Activated naive CD8-positive, alpha-beta T cell (primary cell): ENCODE data around the gene CLDN6.

Experiments used
- H3K27ac Mint-ChIP-seq: one replicate; pipeline ENCODE4 v1.8.0; 2021; ENCODE audit warnings: mixed read lengths
- H3K27me3 Mint-ChIP-seq: one replicate; pipeline ENCODE4 v1.8.0; 2021; ENCODE audit warnings: mixed read lengths
- H3K36me3 Mint-ChIP-seq: one replicate; pipeline ENCODE4 v1.8.0; 2021; ENCODE audit warnings: mixed read lengths
- H3K4me1 Mint-ChIP-seq: one replicate; pipeline ENCODE4 v1.8.0; 2021; ENCODE audit warnings: low read depth, mixed read lengths
- H3K4me3 Mint-ChIP-seq: one replicate; pipeline ENCODE4 v1.8.0; 2021; ENCODE audit warnings: mild to moderate bottlenecking, mixed read lengths
- H3K9me3 Mint-ChIP-seq: one replicate; pipeline ENCODE4 v1.8.0; 2021; ENCODE audit warnings: low read depth, mixed read lengths

Gene CLDN6

GRCh38 chr16:3042376-3042775 lies 24.4 kb upstream of the CLDN6 start:
- Mint-ChIP-seq H3K36me3 (no peaks in the 10 kb centered on the region), H3K27me3 (peaks cover 21% of the 10 kb centered on the region), H3K9me3 (no peaks in the 10 kb centered on the region), H3K4me3 (no peak overlapping the region), H3K27ac (no peak overlapping the region), H3K4me1 (peaks cover 12% of the 10 kb centered on the region)

- no peaks in the 10 kb centered on the region for H3K9me3 Mint-ChIP-seq
- H3K27me3 Mint-ChIP-seq: peaks cover 27% of the 10 kb centered on the region
- H3K36me3 Mint-ChIP-seq: no peaks in the 10 kb centered on the region
- no peak overlapping the region for H3K27ac Mint-ChIP-seq
- peaks cover 7% of the 10 kb centered on the region for H3K4me1 Mint-ChIP-seq
- H3K4me3 Mint-ChIP-seq: no peak overlapping the region
Observed at GRCh38 chr16:3038896-3039295, 20.9 kb upstream of the CLDN6 start.

- Mint-ChIP-seq H3K27me3 (peaks cover 29% of the 10 kb centered on the region), H3K4me3 (no peak overlapping the region), H3K9me3 (no peaks in the 10 kb centered on the region), H3K36me3 (no peaks in the 10 kb centered on the region), H3K27ac (no peak overlapping the region), H3K4me1 (peaks cover 7% of the 10 kb centered on the region)
Observed at GRCh38 chr16:3038256-3038655, 20.3 kb upstream of the CLDN6 start.

GRCh38 chr16:3036726-3037315 lies 18.8 kb upstream of the CLDN6 start, which contains the start of gene BICDL2:
Gene BICDL2 (minus strand): TSS chr16:3036944. CDS start chr16:3035496, 1,448 bp downstream.
- no peaks in the 10 kb centered on the region for H3K9me3 Mint-ChIP-seq
- no peak within 1 kb of the TSS for H3K27ac Mint-ChIP-seq
- H3K27me3 Mint-ChIP-seq: peaks cover 38% of the 10 kb centered on the region
- H3K36me3 Mint-ChIP-seq: no peaks in the 10 kb centered on the region
- H3K4me1 Mint-ChIP-seq: peaks cover 7% of the 10 kb centered on the region
- H3K4me3 Mint-ChIP-seq: peak within 1 kb of the TSS; percentile 64

GRCh38 chr16:3035972-3036725 lies 18.2 kb upstream of the CLDN6 start:
- H3K4me1 Mint-ChIP-seq: peaks cover 7% of the 10 kb centered on the region
- no peaks in the 10 kb centered on the region for H3K36me3 Mint-ChIP-seq
- H3K4me3 Mint-ChIP-seq: no peak overlapping the region
- no peaks in the 10 kb centered on the region for H3K9me3 Mint-ChIP-seq
- H3K27me3 Mint-ChIP-seq: peaks cover 38% of the 10 kb centered on the region
- no peak overlapping the region for H3K27ac Mint-ChIP-seq

- H3K36me3 Mint-ChIP-seq: no peaks in the 10 kb centered on the region
- H3K27ac Mint-ChIP-seq: no peak overlapping the region
- H3K4me3 Mint-ChIP-seq: no peak overlapping the region
- H3K9me3 Mint-ChIP-seq: no peaks in the 10 kb centered on the region
- peaks cover 38% of the 10 kb centered on the region for H3K27me3 Mint-ChIP-seq
- peaks cover 7% of the 10 kb centered on the region for H3K4me1 Mint-ChIP-seq
Observed at GRCh38 chr16:3035289-3035971, 17.4 kb upstream of the CLDN6 start.

GRCh38 chr16:3032624-3033023 lies 14.6 kb upstream of the CLDN6 start:
- no peaks in the 10 kb centered on the region for H3K9me3 Mint-ChIP-seq
- no peak overlapping the region for H3K27ac Mint-ChIP-seq
- H3K36me3 Mint-ChIP-seq: no peaks in the 10 kb centered on the region
- peaks cover 34% of the 10 kb centered on the region for H3K27me3 Mint-ChIP-seq
- H3K4me3 Mint-ChIP-seq: no peak overlapping the region
- peaks cover 24% of the 10 kb centered on the region for H3K4me1 Mint-ChIP-seq

GRCh38 chr16:3030222-3031212 lies 12.5 kb upstream of the CLDN6 start:
- Mint-ChIP-seq H3K4me3 (peak overlapping the region; percentile 70), H3K27ac (no peak overlapping the region), H3K36me3 (no peaks in the 10 kb centered on the region), H3K27me3 (peaks cover 26% of the 10 kb centered on the region), H3K4me1 (peaks cover 17% of the 10 kb centered on the region), H3K9me3 (no peaks in the 10 kb centered on the region)

GRCh38 chr16:3029491-3030221 lies 11.7 kb upstream of the CLDN6 start:
- peaks cover 17% of the 10 kb centered on the region for H3K4me1 Mint-ChIP-seq
- no peaks in the 10 kb centered on the region for H3K36me3 Mint-ChIP-seq

GRCh38 chr16:3028716-3029319 lies 10.8 kb upstream of the CLDN6 start:
- Mint-ChIP-seq H3K9me3 (no peaks in the 10 kb centered on the region), H3K4me1 (peaks cover 23% of the 10 kb centered on the region), H3K27me3 (peaks cover 21% of the 10 kb centered on the region), H3K27ac (no peak overlapping the region), H3K4me3 (peak overlapping the region; percentile 53), H3K36me3 (no peaks in the 10 kb centered on the region)

More at GRCh38 chr16:3029491-3030221, 11.7 kb upstream of the CLDN6 start:
- Mint-ChIP-seq H3K9me3 (no peaks in the 10 kb centered on the region), H3K27me3 (peaks cover 24% of the 10 kb centered on the region), H3K4me3 (peak overlapping the region; percentile 70), H3K27ac (no peak overlapping the region)

- no peaks in the 10 kb centered on the region for H3K9me3 Mint-ChIP-seq
- H3K27me3 Mint-ChIP-seq: peaks cover 14% of the 10 kb centered on the region
- H3K36me3 Mint-ChIP-seq: no peaks in the 10 kb centered on the region
- peaks cover 24% of the 10 kb centered on the region for H3K4me1 Mint-ChIP-seq
- no peak overlapping the region for H3K4me3 Mint-ChIP-seq
- H3K27ac Mint-ChIP-seq: no peak overlapping the region
Observed at GRCh38 chr16:3027983-3028715, 10.2 kb upstream of the CLDN6 start.

GRCh38 chr16:3027489-3027795 lies 9.5 kb upstream of the CLDN6 start:
- H3K27ac Mint-ChIP-seq: no peak overlapping the region
- no peaks in the 10 kb centered on the region for H3K9me3 Mint-ChIP-seq
- peaks cover 31% of the 10 kb centered on the region for H3K4me1 Mint-ChIP-seq
- no peaks in the 10 kb centered on the region for H3K36me3 Mint-ChIP-seq
- H3K4me3 Mint-ChIP-seq: no peak overlapping the region
- H3K27me3 Mint-ChIP-seq: peaks cover 9% of the 10 kb centered on the region
